Smooth muscle cell (in vitro differentiated cells): ENCODE measurements around the gene EML5. TPM values are rescaled to one million over a fixed set of nuclear protein-coding genes. Genes with fewer than 3 reads are reported as not detected.

ENCODE experiments used
- DNase-seq: peaks from one replicate; lab custom pipeline; 2025; ENCODE audit not compliant: unreplicated experiment; lab: John Stamatoyannopoulos, UW
- H2AFZ ChIP-seq: fragments of 200-600 bp; sonication (generic); 2 replicates; pipeline ENCODE4 v1.6.0; 2016; ENCODE audit warnings: antibody characterized with exemption, low read depth, mild to moderate bottlenecking
- H3F3A ChIP-seq: fragments of 200-600 bp; sonication (generic); 2 replicates; pipeline ENCODE4 v1.6.0; 2017; ENCODE audit warnings: antibody characterized with exemption, low read depth
- H3K27ac ChIP-seq: fragments of 200-600 bp; sonication (generic); 2 replicates; pipeline ENCODE4 v1.5.1; 2016; ENCODE audit warnings: low read depth, mild to moderate bottlenecking
- H3K27me3 ChIP-seq: fragments of 200-600 bp; sonication (generic); 2 replicates; pipeline ENCODE4 v1.6.1; 2016; ENCODE audit warnings: low read depth, mild to moderate bottlenecking
- H3K36me3 ChIP-seq: fragments of 200-600 bp; sonication (generic); 2 replicates; pipeline ENCODE4 v1.5.1; 2016; ENCODE audit warnings: low read depth
- H3K4me1 ChIP-seq: fragments of 200-600 bp; sonication (generic); 2 replicates; pipeline ENCODE4 v1.5.1; 2016; ENCODE audit warnings: low read depth
- H3K4me2 ChIP-seq: fragments of 200-600 bp; sonication (generic); 2 replicates; pipeline ENCODE4 v1.6.0; 2016; ENCODE audit warnings: mild to moderate bottlenecking
- H3K4me3 ChIP-seq: fragments of 200-600 bp; sonication (generic); 2 replicates; pipeline ENCODE4 v1.5.1; 2016; ENCODE audit warnings: mild to moderate bottlenecking
- H3K79me2 ChIP-seq: fragments of 200-600 bp; sonication (generic); 2 replicates; pipeline ENCODE4 v1.6.0; 2016; ENCODE audit warnings: low read depth, mild to moderate bottlenecking
- H3K9ac ChIP-seq: fragments of 200-600 bp; sonication (generic); 2 replicates; pipeline ENCODE4 v1.6.0; 2016; ENCODE audit warnings: low read depth
- H3K9me3 ChIP-seq: fragments of 200-600 bp; sonication (generic); replicated peaks from 2 replicates; pipeline ENCODE4 v1.5.1; 2016; ENCODE audit warnings: low read depth
- H4K20me1 ChIP-seq: fragments of 200-600 bp; sonication (generic); 2 replicates; pipeline ENCODE4 v1.6.0; 2016; ENCODE audit warnings: low read depth
- WGBS: methylation state at CpG from one replicate; pipeline ENCODE4 v1.1.7; 2016; ENCODE audit warnings: low lambda C conversion rate; 5-methylcytosine and 5-hydroxymethylcytosine counted together
- polyA plus RNA-seq: library from polyadenylated mRNA; unstranded; fragments of >200 nt; fragmentation: Nextera tagmentation; extraction: Ambion mirVana; gene quantifications from 2 replicates; pipeline ENCODE4 v1.2.1, GENCODE V29; 2016
- total RNA-seq: library from RNA; depleted of rRNA; stranded (reverse); fragments of >200 nt; gene quantifications from 2 replicates; pipeline ENCODE4 v1.2.3, GENCODE V29; 2014
- TF ChIP-seq, protein P1 (sequence below): fragments of 200-600 bp; sonication (generic); IDR thresholded peaks from 2 replicates; pipeline ENCODE4 v1.5.1; 2017; ENCODE audit warnings: borderline replicate concordance, mild to moderate bottlenecking, antibody characterized with exemption; ENCODE audit not compliant: insufficient read depth, poor library complexity, severe bottlenecking

EML5 gene
- total and polyA plus RNA-seq, 2 experiments from 2014 or later: 0.31 TPM; not detected in 1

DNA sequence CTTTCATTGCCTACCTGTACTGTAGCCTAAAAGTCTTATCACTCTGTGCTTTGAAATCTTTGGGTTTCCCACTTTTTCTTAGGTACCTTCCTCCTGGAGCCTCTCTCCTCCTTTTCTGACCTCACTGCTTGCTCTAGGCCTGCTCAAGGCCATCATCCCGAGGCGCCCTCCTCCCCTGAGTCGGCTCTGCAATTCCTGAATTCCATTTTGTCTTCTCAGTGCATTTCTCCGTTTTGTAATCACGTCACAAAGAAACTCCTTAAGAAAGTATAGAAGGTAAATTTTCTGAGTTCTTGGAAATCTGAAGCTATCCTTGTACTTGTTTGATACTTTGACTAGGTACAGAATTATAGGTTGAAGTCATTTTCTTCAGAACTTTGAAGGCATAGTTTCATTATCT, 204.7 kb downstream of the EML5 start:
- peaks cover 9% of the 10 kb centered on the region for H4K20me1 ChIP-seq
- no peaks in the 10 kb centered on the region for H3K79me2 ChIP-seq
- H3K27ac ChIP-seq: no peak overlapping the region
- no peaks in the 10 kb centered on the region for H3K4me1 ChIP-seq
- TF ChIP-seq, protein P1, sequence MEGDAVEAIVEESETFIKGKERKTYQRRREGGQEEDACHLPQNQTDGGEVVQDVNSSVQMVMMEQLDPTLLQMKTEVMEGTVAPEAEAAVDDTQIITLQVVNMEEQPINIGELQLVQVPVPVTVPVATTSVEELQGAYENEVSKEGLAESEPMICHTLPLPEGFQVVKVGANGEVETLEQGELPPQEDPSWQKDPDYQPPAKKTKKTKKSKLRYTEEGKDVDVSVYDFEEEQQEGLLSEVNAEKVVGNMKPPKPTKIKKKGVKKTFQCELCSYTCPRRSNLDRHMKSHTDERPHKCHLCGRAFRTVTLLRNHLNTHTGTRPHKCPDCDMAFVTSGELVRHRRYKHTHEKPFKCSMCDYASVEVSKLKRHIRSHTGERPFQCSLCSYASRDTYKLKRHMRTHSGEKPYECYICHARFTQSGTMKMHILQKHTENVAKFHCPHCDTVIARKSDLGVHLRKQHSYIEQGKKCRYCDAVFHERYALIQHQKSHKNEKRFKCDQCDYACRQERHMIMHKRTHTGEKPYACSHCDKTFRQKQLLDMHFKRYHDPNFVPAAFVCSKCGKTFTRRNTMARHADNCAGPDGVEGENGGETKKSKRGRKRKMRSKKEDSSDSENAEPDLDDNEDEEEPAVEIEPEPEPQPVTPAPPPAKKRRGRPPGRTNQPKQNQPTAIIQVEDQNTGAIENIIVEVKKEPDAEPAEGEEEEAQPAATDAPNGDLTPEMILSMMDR: no peak
- no peak overlapping the region for H3K4me3 ChIP-seq
- DNase-seq: no peak
- H3K36me3 ChIP-seq: peaks cover 20% of the 10 kb centered on the region
- no peaks in the 10 kb centered on the region for H3K27me3 ChIP-seq
- H3K9ac ChIP-seq: no peak overlapping the region
- H3K4me2 ChIP-seq: no peak overlapping the region
- no peaks in the 10 kb centered on the region for H3K9me3 ChIP-seq
- WGBS: 98% methylated on average over 5 of the region's 5 CpGs
- no peaks in the 10 kb centered on the region for H3F3A ChIP-seq
- H2AFZ ChIP-seq: no peak overlapping the region

DNA sequence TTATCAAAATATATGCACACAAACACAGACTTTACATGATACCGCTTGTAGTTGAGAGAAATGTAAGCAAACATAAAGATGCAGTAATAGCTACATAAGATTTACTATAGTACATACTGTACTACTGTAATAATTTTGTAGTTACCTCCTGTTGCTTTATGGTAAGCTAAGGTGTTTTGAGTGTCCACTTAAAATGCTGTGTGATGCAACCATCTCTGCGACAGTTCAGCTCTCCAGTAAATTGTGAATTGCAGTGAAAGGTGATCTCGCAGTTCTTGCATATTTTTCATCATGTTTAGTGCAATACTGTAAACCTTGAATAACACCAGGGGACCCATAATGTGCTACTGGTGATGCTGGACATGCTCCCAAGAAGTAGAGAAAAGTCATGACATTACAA, 208.3 kb downstream of the EML5 start:
- Histone ChIP-seq H2AFZ (no peak overlapping the region), H3K9me3 (no peaks in the 10 kb centered on the region), H3K79me2 (no peaks in the 10 kb centered on the region), H3K9ac (no peak overlapping the region), H3K27ac (no peak overlapping the region), H3F3A (no peaks in the 10 kb centered on the region), H3K27me3 (no peaks in the 10 kb centered on the region), H3K4me3 (no peak overlapping the region), H3K36me3 (peaks cover 34% of the 10 kb centered on the region), H3K4me2 (no peak overlapping the region), H4K20me1 (peaks cover 12% of the 10 kb centered on the region), H3K4me1 (no peaks in the 10 kb centered on the region)
- TF ChIP-seq, protein P1: no peak
- 98% methylated on average over 3 of the region's 3 CpGs for WGBS
- DNase-seq: no peak

DNA sequence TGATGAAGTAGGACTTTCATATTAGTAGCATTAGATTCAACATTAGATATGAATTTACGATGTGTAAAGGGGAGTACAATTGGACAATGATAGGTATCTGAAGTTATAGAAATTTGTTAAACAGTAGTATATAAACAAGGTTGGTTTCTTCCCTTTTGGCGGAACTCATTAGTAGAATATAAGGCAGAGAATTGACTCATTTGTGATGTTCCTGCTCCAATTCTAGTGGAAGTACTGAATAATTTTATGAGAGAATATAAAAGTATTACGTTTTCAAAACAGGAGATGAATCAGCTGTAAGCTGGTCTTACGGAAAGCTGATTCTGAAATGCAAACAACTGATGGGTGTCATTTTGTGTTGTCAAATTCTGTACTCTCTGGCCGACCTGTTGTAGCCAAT, 216.5 kb downstream of the EML5 start:
- H3K27me3 ChIP-seq: no peaks in the 10 kb centered on the region
- no peak overlapping the region for H3K9ac ChIP-seq
- no peaks in the 10 kb centered on the region for H3K9me3 ChIP-seq
- DNase-seq: no peak
- H3K36me3 ChIP-seq: peaks cover 64% of the 10 kb centered on the region
- no peak overlapping the region for H3K4me2 ChIP-seq
- 97% methylated on average over 5 of the region's 5 CpGs for whole genome bisulfite sequencing
- no peaks in the 10 kb centered on the region for H3K4me1 ChIP-seq
- H3K79me2 ChIP-seq: peaks cover 2% of the 10 kb centered on the region
- H2AFZ ChIP-seq: no peak overlapping the region
- no peak overlapping the region for H3K27ac ChIP-seq
- TF ChIP-seq, protein P1: no peak
- no peaks in the 10 kb centered on the region for H3F3A ChIP-seq
- no peak overlapping the region for H3K4me3 ChIP-seq
- H4K20me1 ChIP-seq: no peaks in the 10 kb centered on the region

DNA sequence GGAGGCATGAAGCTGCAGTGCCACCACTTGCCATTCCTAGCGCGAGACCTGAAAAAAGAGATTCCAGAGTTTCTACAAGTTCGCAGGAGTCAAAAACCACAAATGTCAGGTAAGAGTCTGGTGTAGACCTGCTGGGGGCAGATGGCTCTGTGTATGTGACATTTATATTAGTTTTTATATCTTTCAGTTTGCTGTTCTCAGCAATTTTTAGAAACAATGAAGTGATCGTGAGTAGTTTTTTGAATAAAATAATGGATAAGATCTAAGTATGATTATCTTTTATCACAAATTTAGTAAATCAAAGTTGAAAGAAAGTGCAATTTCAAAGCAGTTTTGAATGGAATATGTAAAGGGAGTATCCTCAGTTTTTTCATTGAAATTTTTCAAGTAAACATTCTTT, 220.6 kb downstream of the EML5 start:
- no peaks in the 10 kb centered on the region for H3F3A ChIP-seq
- 98% methylated on average over 4 of the region's 4 CpGs for WGBS
- no peak overlapping the region for H3K27ac ChIP-seq
- no peak for DNase-seq
- H3K9me3 ChIP-seq: no peaks in the 10 kb centered on the region
- no peak overlapping the region for H3K9ac ChIP-seq
- no peak overlapping the region for H3K4me3 ChIP-seq
- no peak overlapping the region for H3K4me2 ChIP-seq
- H3K36me3 ChIP-seq: peaks cover 51% of the 10 kb centered on the region
- TF ChIP-seq, protein P1: no peak
- H3K27me3 ChIP-seq: no peaks in the 10 kb centered on the region
- peaks cover 10% of the 10 kb centered on the region for H4K20me1 ChIP-seq
- no peak overlapping the region for H2AFZ ChIP-seq
- peaks cover 14% of the 10 kb centered on the region for H3K79me2 ChIP-seq
- no peaks in the 10 kb centered on the region for H3K4me1 ChIP-seq
